ENCODE results near the gene IREB2.
A peak's percentile ranks its signal among the peaks of the same experiment; 100 is the strongest.
"Not testable (repeated sequence)": the region's sequence is repeated elsewhere in the genome, so short reads cannot be mapped to it uniquely, and the experiment has no call there.

The IREB2 gene

GRCh38 chr15:78437762-78438618 lies at the start of gene IREB2:
IREB2 (plus strand) TSS chr15:78438216; CDS start chr15:78438338, 122 bp downstream.
- peak; percentile 93 for DNase-seq (ENCODE audit: low read depth, low spot score)

- DNase-seq (ENCODE audit: low read depth, low spot score) = no peak
Observed at GRCh38 chr15:78388865-78389264, 49.2 kb upstream of the IREB2 start.

- DNase-seq (ENCODE audit: low read depth, low spot score) = no peak
Observed at GRCh38 chr15:78389322-78389721, 48.7 kb upstream of the IREB2 start.

GRCh38 chr15:78389738-78390137 lies 48.3 kb upstream of the IREB2 start:
- DNase-seq (ENCODE audit: low read depth, low spot score) = no peak

- DNase-seq (ENCODE audit: low read depth, low spot score) = no peak
Observed at GRCh38 chr15:78390242-78390641, 47.8 kb upstream of the IREB2 start.

- no peak for DNase-seq (ENCODE audit: low read depth, low spot score)
Observed at GRCh38 chr15:78390826-78391225, 47.2 kb upstream of the IREB2 start.

GRCh38 chr15:78391781-78392180 lies 46.2 kb upstream of the IREB2 start:
- DNase-seq (ENCODE audit: low read depth, low spot score) = no peak

GRCh38 chr15:78392430-78392829 lies 45.6 kb upstream of the IREB2 start:
- DNase-seq (ENCODE audit: low read depth, low spot score) = no peak

- DNase-seq (ENCODE audit: low read depth, low spot score) = no peak
Observed at GRCh38 chr15:78393137-78393536, 44.9 kb upstream of the IREB2 start.

GRCh38 chr15:78394026-78394425 lies 44.0 kb upstream of the IREB2 start:
- no peak for DNase-seq (ENCODE audit: low read depth, low spot score)

- DNase-seq (ENCODE audit: low read depth, low spot score) = no peak
Observed at GRCh38 chr15:78394981-78395616, 42.9 kb upstream of the IREB2 start.

- DNase-seq (ENCODE audit: low read depth, low spot score) = no peak
Observed at GRCh38 chr15:78396186-78396814, 41.7 kb upstream of the IREB2 start.

- no peak for DNase-seq (ENCODE audit: low read depth, low spot score)
Observed at GRCh38 chr15:78396976-78397375, 41.0 kb upstream of the IREB2 start.

GRCh38 chr15:78397382-78397781 lies 40.6 kb upstream of the IREB2 start:
- DNase-seq (ENCODE audit: low read depth, low spot score) = no peak

GRCh38 chr15:78398076-78398825 lies 39.8 kb upstream of the IREB2 start:
- DNase-seq (ENCODE audit: low read depth, low spot score) = no peak

GRCh38 chr15:78399091-78399490 lies 38.9 kb upstream of the IREB2 start:
- DNase-seq (ENCODE audit: low read depth, low spot score) = no peak

GRCh38 chr15:78402061-78402610 lies 35.9 kb upstream of the IREB2 start:
- DNase-seq (ENCODE audit: low read depth, low spot score) = no peak

- DNase-seq (ENCODE audit: low read depth, low spot score) = no peak
Observed at GRCh38 chr15:78404125-78404524, 33.9 kb upstream of the IREB2 start.

GRCh38 chr15:78404796-78405195 lies 33.2 kb upstream of the IREB2 start:
- not testable (repeated sequence) for DNase-seq (ENCODE audit: low read depth, low spot score)

GRCh38 chr15:78405336-78405924 lies 32.6 kb upstream of the IREB2 start:
- no peak for DNase-seq (ENCODE audit: low read depth, low spot score)

GRCh38 chr15:78406016-78406585 lies 31.9 kb upstream of the IREB2 start:
- no peak for DNase-seq (ENCODE audit: low read depth, low spot score)

Measured in activated CD4-positive, CD25-positive, alpha-beta regulatory T cell treated with anti-CD3 and anti-CD28 coated beads, Interleukin-2, amount 50 U/mL, for 16 hours (primary cell).